GM19463 (cell line): ENCODE results near the gene CENPL.
"Not testable (repeated sequence)": the region's sequence is repeated elsewhere in the genome, so short reads cannot be mapped to it uniquely, and the experiment has no call there.

Experiments
- ATAC-seq: cut with Tn5 transposase; IDR thresholded peaks from one replicate; pipeline ENCODE4 v1.9.1; 2021; ENCODE audit warnings: mild to moderate bottlenecking, moderate library complexity; ENCODE audit not compliant: unreplicated experiment

The CENPL gene

DNA sequence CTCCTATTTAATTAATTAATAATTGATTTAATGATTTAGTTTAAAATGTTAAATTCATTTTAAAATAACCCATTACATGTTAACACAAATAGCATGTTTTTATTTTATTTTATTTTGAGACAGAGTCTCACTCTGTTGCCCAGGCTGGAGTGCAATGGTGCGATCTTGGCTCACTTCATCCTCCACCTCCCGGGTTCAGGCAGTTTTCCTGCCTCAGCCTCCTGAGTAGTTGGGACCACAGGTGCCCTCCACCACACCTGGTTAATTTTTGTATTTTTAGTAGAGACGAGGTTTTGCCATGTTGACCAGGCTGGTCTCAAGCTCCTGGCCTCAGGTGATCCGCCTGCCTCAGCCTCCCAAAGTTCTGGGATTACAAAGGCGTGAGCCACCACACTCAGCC, 34.9 kb upstream of the CENPL start:
- ATAC-seq, result not testable (repeated sequence)

DNA sequence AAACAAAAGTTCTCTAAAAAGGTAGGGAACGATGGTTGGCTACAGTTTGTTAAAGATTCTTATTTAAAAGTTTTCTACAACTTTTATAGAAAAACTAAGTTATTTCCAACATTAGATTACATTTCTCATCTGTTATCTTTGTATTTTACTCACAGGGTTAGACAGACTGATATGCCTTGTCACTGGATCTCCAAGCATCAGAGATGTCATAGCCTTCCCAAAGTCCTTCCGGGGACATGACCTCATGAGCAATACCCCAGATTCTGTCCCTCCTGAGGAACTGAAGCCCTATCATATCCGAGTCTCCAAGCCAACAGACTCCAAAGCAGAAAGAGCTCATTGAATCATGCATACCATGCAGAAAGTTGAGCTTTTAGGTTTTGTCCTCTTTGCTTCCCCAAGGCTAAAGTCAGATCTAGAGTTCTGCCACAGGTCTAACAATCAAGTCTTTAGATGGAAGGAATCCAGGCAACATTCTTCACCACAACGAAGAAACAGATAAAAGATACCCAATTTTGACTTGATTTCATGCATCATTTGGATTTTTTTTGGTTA, 32.8 kb upstream of the CENPL start:
- ATAC-seq, result no peak

DNA sequence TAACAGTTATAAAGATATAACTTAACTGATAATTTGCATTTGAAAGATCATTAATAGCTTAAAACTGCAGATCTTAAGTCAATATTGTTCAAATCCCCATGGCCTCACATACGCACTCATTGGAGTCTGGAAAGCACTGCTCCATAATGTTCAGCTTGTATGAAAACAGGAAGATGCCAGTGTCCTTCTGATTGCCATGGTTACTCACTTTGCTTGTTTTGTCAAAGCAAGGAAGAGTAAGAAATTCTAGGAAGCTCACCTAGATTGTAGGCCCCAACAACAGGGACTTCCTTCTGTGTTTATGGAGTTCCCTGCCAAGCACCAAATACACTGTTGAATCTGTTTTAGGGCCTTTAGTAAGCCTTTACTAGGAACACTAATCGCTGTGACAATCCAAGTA, 32.2 kb upstream of the CENPL start:
- no peak for ATAC-seq

DNA sequence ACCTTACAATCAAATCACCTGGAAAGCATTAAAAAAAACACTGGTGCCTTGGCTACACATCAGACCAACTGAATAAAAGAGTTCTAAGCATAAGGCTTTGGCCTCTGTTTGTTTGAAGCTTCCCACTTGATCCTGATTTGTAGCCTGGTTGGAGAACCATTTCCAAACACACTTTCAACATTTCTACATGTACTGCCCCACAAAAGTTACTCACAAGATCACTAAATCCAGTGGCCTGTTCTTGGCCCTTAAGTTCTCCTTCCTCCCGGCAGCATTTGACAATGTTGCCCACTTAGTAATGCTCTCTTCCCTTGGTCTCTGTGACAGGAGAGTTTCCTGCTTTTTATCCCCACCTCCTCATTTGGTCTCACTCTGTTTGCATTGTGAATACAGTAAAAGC, 31.3 kb upstream of the CENPL start:
- ATAC-seq, result no peak

DNA sequence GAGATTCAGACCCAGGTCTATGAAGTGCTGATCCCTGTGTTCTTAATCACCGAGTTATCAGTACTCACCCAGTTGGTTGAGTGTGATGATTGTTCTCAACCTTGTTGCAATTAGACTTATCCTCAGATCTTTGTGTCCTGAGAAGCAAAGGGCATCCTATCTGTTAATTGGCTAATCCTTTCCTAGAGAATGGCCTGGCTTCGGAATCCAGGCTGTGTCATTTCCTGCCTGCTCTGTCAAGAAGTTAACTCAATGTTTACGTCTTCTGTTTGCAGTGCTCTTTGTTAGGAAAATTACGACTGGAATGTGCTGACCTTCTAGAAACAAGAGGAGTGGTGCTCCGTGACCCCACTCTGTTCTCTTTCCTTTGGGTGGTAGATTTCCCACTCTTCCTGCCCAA, 28.4 kb upstream of the CENPL start:
- no peak for ATAC-seq

DNA sequence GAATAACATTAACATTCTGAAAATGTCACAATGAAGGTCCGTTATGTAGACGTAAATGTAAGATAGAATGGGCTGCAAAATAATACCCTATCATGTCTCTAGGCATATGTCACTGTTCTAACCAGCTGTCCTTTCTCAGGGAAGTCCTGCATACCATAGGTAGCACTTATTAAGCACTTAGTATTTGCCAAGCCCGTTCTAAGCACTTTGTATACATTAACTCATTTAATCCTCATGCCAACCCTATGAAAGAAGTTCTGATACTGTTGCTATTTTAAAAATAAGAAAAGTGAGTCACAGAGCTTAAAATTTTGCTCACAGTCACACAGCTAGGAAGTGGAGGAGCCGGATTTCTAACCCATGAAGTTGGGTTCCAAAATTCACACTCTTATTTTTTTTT, 27.4 kb upstream of the CENPL start:
- ATAC-seq, result no peak

DNA sequence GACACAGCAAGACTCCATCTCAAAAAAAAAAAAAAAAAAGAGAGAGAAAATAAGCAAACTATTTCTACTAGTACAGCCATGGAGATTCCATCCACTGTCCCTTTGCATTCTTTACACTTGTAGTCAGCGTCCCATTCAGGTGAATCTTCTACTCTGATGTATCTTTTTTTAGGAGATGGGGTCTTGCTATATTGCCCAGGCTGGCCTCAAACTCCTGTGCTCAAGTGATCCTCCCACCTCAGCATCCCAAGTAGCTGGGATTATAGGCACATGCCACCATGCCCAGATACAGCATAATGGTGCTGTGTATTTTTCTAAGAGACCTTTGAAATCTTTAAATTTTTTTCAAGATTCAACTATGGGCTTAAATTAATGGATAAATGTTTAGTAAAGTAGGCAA, 8.1 kb upstream of the CENPL start:
- no peak for ATAC-seq

DNA sequence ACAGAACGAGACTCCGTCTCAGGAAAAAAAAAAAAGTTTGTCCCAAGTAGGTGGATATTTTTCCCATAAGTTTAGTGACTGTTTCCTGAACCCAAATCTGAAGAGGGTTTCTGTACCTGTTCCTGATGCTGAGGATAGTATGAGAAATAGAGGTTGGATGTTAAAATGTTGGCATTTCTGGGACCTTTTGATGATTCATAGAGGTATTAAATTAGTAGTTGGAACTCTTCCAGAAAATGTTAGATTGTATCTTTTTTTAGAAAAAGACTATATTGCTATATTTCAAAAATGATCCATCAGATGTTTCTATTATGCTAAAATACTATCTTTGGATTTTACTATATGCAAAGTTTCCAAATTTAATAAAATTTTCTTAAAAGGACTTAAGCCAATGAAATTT, 2.9 kb upstream of the CENPL start:
- ATAC-seq, result no peak

DNA sequence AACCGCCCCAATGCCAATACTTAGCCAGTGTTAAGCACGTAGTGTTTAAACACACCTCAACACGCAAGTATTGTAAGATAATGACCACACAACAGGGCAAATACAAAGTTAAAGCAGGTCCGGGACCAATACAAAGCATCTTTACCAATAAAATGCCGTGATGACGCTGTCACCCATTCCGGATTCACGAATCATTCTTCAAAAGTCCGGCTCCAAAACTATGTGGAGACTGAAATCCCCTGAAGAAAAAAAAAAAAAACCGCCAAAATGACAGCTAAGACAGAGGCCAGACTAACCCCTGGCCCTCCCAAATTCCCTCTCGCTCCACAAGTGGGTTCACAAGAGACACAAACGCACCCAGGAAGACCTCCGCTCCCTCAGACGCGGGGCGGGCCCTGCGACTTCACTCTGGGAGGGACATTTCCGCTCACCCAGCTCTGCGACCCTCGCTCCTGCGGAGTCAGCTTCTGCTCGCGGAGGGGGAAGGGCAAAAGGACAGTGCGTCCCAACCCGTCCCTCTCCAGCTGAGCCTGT, 835 bp downstream of the CENPL start:
- ATAC-seq, result peak; percentile 30

DNA sequence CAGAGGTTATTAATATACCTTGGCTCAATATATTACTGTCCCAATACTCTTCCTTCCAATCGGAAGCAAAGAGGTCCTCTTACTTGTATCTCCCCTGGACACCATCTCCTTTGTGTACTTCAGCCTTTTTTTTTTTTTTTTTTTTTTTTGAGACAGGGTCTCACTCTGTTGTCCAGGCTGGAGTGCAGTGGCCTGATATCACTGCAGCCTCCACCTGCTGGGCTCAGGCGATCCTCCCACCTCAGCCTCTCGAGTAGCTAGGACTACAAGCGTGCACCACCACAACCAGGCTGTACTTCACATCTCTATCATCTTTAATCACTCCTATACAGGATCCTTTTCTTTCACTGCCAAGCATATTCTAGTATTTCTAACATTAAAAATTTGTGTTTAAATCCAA, 3.0 kb downstream of the CENPL start:
- ATAC-seq, result no peak

DNA sequence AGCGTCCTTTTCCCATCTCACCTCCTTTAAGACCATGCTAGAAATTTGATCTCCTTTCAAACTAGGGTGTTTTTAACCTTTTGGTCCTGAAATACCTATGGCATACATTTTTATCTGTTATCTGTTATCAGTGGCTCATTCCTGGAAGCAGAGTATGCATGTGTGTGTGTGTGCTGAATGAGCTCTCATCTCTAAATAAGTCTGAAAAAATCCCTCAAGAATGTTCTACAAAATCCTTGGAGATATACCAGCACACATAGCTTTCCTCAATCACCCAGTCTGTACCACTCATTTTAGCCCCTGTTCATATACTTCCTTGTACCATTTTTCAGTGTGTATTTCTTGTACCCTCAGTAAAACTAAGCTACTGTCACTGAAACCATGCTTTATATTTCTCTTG, 6.2 kb downstream of the CENPL start:
- no peak for ATAC-seq

DNA sequence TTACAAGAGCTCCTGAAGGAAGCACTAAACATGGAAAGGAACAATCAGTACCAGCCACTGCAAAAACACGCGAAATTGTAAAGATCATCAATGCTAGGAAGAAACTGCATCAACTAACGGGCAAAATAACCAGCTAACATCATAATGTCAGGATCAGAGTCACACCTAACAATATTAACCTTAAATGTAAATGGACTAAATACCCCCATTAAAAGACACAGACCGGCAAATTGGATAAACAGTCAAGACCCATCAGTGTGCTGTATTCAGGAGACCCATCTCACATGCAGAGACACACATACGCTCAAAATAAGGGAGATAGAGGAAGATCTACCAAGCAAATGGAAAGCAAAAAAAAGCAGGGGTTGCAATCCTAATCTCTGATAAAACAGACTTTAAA, 11.0 kb downstream of the CENPL start:
- not testable (repeated sequence) for ATAC-seq

DNA sequence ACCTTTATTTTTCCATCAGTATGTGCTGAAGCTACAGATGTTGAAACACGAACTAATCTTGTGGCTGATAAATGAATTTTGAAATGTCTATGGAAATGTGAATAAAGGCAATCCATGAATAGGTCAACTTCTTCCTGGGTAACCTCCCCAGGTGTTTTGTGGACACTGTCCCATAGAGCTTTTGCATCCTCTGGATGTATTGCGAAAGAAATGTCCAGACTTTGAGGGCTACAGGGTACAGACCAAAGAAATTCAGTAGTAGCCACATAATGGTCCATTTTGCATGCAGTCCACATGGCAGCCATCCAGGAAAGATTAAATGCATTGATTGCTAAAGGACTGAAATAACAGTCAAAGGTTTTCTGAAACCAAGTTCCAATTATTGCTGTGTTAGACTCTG, 21.7 kb downstream of the CENPL start:
- ATAC-seq, result no peak

DNA sequence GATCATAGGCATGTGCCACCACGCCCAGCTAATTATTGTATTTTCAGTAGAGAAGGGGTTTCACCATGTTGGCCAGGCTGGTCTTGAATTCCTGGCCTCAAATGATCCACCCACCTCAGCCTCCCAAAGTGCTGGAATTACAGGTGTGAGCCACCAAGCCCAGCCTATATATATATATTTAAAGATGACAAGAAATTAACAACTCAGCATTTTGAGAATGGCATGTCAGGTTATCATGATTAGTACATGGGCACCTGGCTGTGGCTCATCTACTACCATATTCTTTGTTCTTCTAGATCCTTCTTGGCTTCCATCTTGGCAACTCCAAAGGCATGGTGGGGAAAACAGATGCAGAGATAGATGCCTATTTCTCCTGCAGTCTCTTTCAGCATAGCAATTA, 24.7 kb downstream of the CENPL start:
- ATAC-seq, result not testable (repeated sequence)

DNA sequence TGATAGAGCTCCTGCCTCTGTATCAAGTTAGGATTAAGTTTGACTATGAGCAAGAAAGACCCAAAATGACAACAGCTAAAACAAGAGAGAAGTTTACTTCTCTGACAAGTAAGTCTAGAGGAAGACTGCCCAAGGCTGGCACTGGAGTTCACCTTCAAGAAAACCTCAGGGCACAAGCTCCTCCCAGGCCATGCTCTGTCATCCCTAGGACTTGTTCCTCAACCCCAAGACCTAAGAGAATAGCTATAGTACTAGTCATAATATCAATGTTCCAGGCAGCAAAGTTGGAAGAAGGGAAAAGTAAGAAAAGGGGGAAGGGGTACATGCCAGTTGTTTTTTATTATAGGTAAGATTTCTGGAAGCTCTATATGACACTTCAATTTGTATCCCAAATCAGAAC, 26.6 kb downstream of the CENPL start:
- no peak for ATAC-seq

DNA sequence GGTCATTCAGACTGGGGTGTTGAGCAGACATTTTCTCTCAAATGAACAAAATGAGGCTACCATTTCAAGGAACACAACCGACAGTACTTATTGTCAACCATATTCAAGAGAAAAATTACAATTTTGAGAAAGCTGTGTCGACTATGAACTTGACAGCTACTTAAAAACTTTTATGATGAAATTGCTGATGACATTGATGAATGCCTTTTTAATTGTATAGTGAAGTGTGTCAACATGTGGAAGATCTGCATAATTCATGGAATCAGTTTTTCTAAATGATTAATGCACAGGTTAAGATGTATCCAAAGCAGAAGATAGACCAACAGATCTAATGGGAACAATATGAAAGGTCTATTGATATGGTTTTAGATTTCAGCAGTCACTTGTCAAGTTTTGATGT, 34.8 kb downstream of the CENPL start:
- ATAC-seq, result no peak

DNA sequence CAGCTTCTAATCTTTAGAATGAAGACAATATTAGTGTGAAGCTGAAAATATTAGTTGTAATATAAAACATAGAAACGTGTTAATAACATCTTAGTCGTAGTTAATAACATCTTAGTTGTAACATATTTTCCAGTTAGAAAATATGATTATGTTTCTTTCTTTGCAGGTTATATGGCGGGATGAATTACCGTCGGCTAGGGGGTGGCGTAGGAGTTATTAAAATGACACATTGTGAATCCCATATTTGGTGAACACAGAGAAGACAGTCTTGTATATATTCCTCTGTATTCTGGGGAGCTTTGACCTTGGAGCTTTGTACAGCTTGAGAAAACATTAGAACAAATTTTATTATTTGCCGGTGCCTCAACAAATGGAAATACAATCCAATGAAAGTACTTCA, 39.7 kb downstream of the CENPL start:
- ATAC-seq, result no peak

DNA sequence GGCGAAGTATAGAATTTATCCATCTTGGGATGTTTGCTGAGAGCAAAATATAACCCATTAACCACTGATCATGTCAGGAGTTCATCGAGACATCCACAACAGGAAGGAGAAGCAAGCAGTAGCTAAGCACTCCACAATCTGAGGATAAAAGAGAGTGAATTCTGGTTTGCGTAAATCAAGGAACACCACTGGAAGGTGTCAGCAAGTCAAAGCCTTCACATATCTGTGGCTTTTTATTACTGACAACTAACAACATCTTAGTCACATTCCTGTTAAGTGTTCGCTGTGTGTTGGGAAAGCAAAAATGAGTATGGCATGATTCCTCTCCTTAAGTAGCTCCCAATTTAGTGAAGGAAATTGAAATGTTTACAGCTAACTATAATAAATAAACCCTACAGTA, 44.7 kb downstream of the CENPL start:
- no peak for ATAC-seq

DNA sequence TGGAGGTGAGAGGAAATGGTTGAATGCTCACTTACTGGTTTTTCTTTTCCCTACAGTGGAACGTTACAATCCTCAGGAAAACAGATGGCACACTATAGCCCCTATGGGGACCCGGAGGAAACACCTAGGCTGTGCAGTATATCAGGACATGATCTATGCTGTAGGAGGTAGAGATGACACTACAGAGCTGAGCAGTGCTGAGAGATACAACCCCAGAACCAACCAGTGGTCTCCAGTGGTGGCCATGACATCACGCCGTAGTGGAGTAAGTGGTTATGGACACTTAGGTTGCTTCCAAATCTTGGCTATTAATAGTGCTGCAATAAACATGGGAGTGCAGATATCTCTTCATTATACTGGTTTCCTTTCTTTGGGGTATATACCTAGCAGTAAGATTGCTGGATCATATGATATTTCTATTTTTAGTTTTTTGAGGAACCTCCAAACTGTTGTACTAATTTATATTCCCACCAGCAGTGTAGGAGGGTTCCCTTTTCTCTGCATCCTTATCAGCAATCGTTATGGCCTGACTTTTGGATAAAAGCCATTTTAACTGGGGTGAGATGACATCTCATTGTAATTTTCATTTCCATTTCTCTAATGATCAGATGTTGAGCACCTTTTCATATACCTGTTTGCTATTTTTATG, 49.0 kb downstream of the CENPL start:
- ATAC-seq, result no peak

DNA sequence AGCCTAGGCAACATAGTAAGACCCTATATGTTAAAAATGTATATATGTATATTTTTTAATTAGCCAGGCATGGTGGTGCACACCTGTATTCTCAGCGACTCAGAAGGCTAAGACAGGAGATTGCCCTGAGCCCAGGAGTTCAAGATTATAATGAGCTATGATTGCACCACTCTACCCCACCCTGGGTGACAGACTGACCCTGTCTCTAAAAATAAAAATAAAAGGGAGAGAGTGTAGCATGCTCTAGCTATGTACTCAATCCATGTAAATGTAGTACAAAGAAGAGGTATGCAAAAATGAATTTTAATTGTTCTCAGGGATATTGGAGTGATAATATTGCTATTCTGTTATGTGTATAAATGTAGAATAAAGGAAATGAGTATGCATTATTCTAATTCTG, 53.1 kb downstream of the CENPL start:
- no peak for ATAC-seq

DNA sequence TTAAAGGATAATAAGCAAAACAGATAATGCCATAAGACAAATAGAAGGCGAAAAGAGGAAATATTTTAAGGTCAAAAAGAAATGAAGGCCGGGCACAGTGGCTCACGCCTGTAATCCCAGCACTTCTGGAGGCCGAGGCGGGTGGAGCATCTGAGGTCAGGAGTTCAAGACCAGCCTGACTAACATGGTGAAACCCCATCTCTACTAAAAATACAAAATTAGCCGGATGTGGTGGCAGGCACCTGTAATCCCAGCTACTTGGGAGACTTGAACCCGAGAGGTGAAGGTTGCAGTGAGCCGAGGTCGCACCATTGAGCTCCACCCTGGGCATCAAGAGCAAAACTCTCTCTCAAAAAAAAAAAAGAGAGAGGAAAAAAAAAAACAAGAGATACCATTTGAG, 54.4 kb downstream of the CENPL start:
- ATAC-seq, result not testable (repeated sequence)

DNA sequence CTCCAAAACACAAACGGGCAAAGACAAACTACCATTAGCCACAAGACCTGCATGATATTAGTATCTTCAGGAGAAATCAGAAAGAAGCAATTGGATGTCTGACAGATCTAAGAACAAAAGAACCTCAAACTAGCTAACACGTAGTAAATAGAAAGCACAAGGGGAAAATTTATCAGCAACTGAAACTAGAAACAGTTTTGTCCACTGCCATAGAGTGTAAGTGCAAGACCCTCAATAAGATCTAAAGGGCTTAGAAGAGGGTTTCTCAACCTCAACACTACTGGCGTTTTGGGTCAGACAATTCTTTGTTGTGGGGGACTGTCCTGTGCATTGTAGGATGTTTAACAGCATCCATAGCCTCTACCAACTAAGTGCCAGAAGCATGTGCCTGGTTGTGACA, 55.9 kb downstream of the CENPL start:
- no peak for ATAC-seq

DNA sequence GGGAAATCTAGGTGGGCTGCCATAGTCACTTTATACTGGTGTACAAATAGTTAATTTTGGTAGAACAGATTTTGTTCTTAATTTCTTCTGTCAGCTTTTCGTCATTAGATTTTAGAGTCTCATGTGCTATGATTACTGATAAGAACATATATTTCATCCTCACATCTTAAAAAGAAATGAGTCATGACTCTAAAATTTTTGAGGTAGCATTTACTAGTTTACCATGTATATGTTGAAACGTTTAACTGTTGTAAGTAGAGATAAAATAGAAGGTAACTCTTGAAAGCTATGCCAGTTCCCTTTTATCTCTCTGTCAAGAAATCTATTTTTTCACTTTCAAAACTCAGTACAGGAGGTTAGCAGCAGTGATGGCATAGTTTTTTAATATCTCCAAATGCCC, 56.5 kb downstream of the CENPL start:
- ATAC-seq, result no peak
